Mesenchymal stem cell (in vitro differentiated cells and primary cell): ENCODE measurements around the gene R3HDM1.

Experiments used
- DNase-seq: peaks from one replicate; pipeline ENCODE4 v3.0.0-alpha.2; 2013
- H2AFZ ChIP-seq: one replicate; pipeline ENCODE4 v1.6.1; 2013; ENCODE audit warnings: low read depth, mild to moderate bottlenecking, control low read depth, inconsistent platforms, low read length, moderate library complexity
- H2AK5ac ChIP-seq: 2 replicates; pipeline ENCODE4 v1.6.1; 2013; ENCODE audit warnings: low read length, moderate library complexity, mild to moderate bottlenecking, inconsistent platforms; ENCODE audit not compliant: severe bottlenecking
- H2BK120ac ChIP-seq: one replicate; pipeline ENCODE4 v1.6.1; 2013; ENCODE audit warnings: low read depth, mild to moderate bottlenecking, inconsistent platforms, low read length, moderate library complexity
- H2BK12ac ChIP-seq, 2 experiments: one replicate each; pipeline ENCODE4 v1.6.1; 2013; ENCODE audit warnings: inconsistent platforms in 2 of 2, low read length in 2 of 2, mild to moderate bottlenecking in 2 of 2, moderate library complexity in 2 of 2, control low read depth in 1 of 2
- H2BK15ac ChIP-seq: one replicate; pipeline ENCODE4 v1.6.1; 2013; ENCODE audit warnings: mild to moderate bottlenecking, low read depth, inconsistent platforms; ENCODE audit not compliant: poor library complexity, severe bottlenecking
- H2BK5ac ChIP-seq: 2 replicates; pipeline ENCODE4 v1.6.1; 2013; ENCODE audit warnings: low read depth, mild to moderate bottlenecking, low read length, control low read depth, inconsistent platforms; ENCODE audit not compliant: poor library complexity, severe bottlenecking
- H3K14ac ChIP-seq, 2 experiments: one replicate each; pipeline ENCODE4 v1.6.1; 2013; ENCODE audit warnings: inconsistent platforms in 2 of 2, low read length in 2 of 2, control low read depth in 1 of 2, mild to moderate bottlenecking in 1 of 2, moderate library complexity in 1 of 2
- H3K18ac ChIP-seq, 2 experiments: one replicate each; pipeline ENCODE4 v1.6.1; 2013; ENCODE audit warnings: inconsistent platforms in 2 of 2, low read length in 2 of 2, control low read depth in 1 of 2, low read depth in 1 of 2, mild to moderate bottlenecking in 1 of 2
- H3K23ac ChIP-seq, 2 experiments: one replicate each; pipeline ENCODE4 v1.6.1; 2013; ENCODE audit warnings: inconsistent platforms in 2 of 2, low read length in 2 of 2, mild to moderate bottlenecking in 2 of 2, moderate library complexity in 2 of 2, control low read depth in 1 of 2
- H3K27ac ChIP-seq: 2 replicates; pipeline ENCODE4 v1.5.1; 2013; ENCODE audit warnings: mild to moderate bottlenecking, moderate library complexity, low read length, control low read depth, inconsistent platforms; ENCODE audit not compliant: poor library complexity, severe bottlenecking
- H3K27me3 ChIP-seq, 2 experiments: 2 replicates each; pipeline versions ENCODE4 v1.6.1 to v1.7.0; 2013; ENCODE audit warnings: low read length in 2 of 2, mild to moderate bottlenecking in 2 of 2, moderate library complexity in 2 of 2, control low read depth in 1 of 2, inconsistent platforms in 1 of 2; ENCODE audit not compliant: control insufficient read depth in 1 of 2, insufficient read depth in 1 of 2
- H3K36me3 ChIP-seq, 2 experiments: 2 replicates each; pipeline versions ENCODE4 v1.6.1 to v1.7.0; 2013; ENCODE audit warnings: low read length in 2 of 2, control low read depth in 1 of 2, inconsistent platforms in 1 of 2, low read depth in 1 of 2, mild to moderate bottlenecking in 1 of 2; ENCODE audit not compliant: insufficient read depth in 2 of 2, control insufficient read depth in 1 of 2
- H3K4ac ChIP-seq, 2 experiments: one replicate each; pipeline ENCODE4 v1.6.1; 2013; ENCODE audit warnings: inconsistent platforms in 2 of 2, low read length in 2 of 2, mild to moderate bottlenecking in 2 of 2, moderate library complexity in 2 of 2, control low read depth in 1 of 2, low read depth in 1 of 2
- H3K4me1 ChIP-seq: 2 replicates; pipeline ENCODE4 v1.6.1; 2013; ENCODE audit warnings: low read depth, low read length, control low read depth; ENCODE audit not compliant: control insufficient read depth, insufficient read depth
- H3K4me2 ChIP-seq: 2 replicates; pipeline ENCODE4 v1.6.1; 2013; ENCODE audit warnings: low read length, mild to moderate bottlenecking, inconsistent platforms; ENCODE audit not compliant: poor library complexity, severe bottlenecking
- H3K4me3 ChIP-seq, 2 experiments: 2 replicates each; pipeline versions ENCODE4 v1.5.1 to v1.7.0; 2013; ENCODE audit warnings: low read length in 2 of 2, mild to moderate bottlenecking in 2 of 2, control low read depth in 1 of 2, low read depth in 1 of 2; ENCODE audit not compliant: insufficient read depth in 1 of 2
- H3K79me1 ChIP-seq: replicated peaks from 2 replicates; pipeline ENCODE4 v1.6.1; 2013; ENCODE audit warnings: mild to moderate bottlenecking, control low read depth, low read length, inconsistent platforms; ENCODE audit not compliant: poor library complexity, severe bottlenecking
- H3K9ac ChIP-seq: 2 replicates; pipeline ENCODE4 v1.7.0; 2013; ENCODE audit warnings: mild to moderate bottlenecking, low read length, moderate library complexity
- H3K9me3 ChIP-seq: 2 replicates; pipeline ENCODE4 v1.7.0; 2013; ENCODE audit warnings: mild to moderate bottlenecking, low read length; ENCODE audit not compliant: control insufficient read depth
- H4K8ac ChIP-seq: one replicate; pipeline ENCODE4 v1.6.1; 2013; ENCODE audit warnings: inconsistent platforms, mild to moderate bottlenecking, low read length, moderate library complexity
- H4K91ac ChIP-seq: one replicate; pipeline ENCODE4 v1.6.1; 2013; ENCODE audit warnings: mild to moderate bottlenecking, low read length, inconsistent platforms
- WGBS: methylation state at CpG from one replicate; pipeline ENCODE4 v1.1.7; 2013; ENCODE audit warnings: mixed read lengths; 5-methylcytosine and 5-hydroxymethylcytosine counted together

Gene R3HDM1

DNA sequence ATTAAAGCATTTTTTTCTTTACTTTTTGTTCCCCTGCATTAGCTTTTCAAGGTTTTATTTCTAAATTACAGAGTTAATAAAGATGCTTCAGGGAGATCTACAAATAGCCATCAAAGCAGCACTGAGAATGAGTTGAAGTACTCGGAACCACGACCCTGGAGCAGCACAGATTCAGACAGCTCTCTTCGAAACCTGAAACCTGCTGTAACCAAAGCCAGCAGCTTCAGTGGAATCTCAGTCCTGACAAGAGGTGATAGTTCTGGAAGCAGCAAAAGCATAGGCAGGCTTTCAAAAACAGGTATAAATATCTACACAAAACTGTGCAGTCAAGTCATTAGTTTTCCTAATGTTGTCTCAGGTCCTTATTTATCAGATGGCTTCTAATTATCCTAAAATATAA lies 107.5 kb downstream of the R3HDM1 start:
- no peak overlapping the region for H3K4me2 ChIP-seq
- H2BK120ac ChIP-seq = no peak overlapping the region
- H3K9ac ChIP-seq = no peak overlapping the region
- 74% methylated on average over 3 of the region's 3 CpGs for WGBS
- H3K9me3 ChIP-seq = no peaks in the 10 kb centered on the region
- H3K27ac ChIP-seq = no peak overlapping the region
- no peak overlapping the region for H4K8ac ChIP-seq
- no peak overlapping the region for H3K4me3 ChIP-seq
- H3K18ac ChIP-seq = no peak overlapping the region
- H3K36me3 ChIP-seq = peaks cover 0 to 45% of the 10 kb centered on the region in 2 experiments
- H2AFZ ChIP-seq = no peak overlapping the region
- no peak overlapping the region for H3K14ac ChIP-seq
- no peak overlapping the region for H3K23ac ChIP-seq
- no peak overlapping the region for H2AK5ac ChIP-seq
- no peak overlapping the region for H2BK5ac ChIP-seq
- no peak for DNase-seq
- no peaks in the 10 kb centered on the region for H3K79me1 ChIP-seq
- H3K4me1 ChIP-seq = no peaks in the 10 kb centered on the region
- no peak overlapping the region for H2BK15ac ChIP-seq
- H3K4ac ChIP-seq = no peak overlapping the region
- no peaks in the 10 kb centered on the region for H3K27me3 ChIP-seq
- H2BK12ac ChIP-seq = no peak overlapping the region
- no peak overlapping the region for H4K91ac ChIP-seq

GRCh38 chr2:135641156-135642068 lies 110.1 kb downstream of the R3HDM1 start:
- no peak overlapping the region for H2BK12ac ChIP-seq
- no peak overlapping the region for H4K8ac ChIP-seq
- H3K4me2 ChIP-seq = no peak overlapping the region
- no peak overlapping the region for H3K4ac ChIP-seq
- H3K9me3 ChIP-seq = no peaks in the 10 kb centered on the region
- H3K4me1 ChIP-seq = no peaks in the 10 kb centered on the region
- H2BK120ac ChIP-seq = no peak overlapping the region
- no peak for DNase-seq
- no peak overlapping the region for H2BK5ac ChIP-seq
- H3K4me3 ChIP-seq = no peak overlapping the region
- 98% methylated on average over 7 of the region's 7 CpGs for WGBS
- H3K9ac ChIP-seq = no peak overlapping the region
- H3K27me3 ChIP-seq = no peaks in the 10 kb centered on the region
- no peak overlapping the region for H3K27ac ChIP-seq
- H2BK15ac ChIP-seq = no peak overlapping the region
- no peak overlapping the region for H3K23ac ChIP-seq
- no peak overlapping the region for H2AFZ ChIP-seq
- no peaks in the 10 kb centered on the region for H3K79me1 ChIP-seq
- H4K91ac ChIP-seq = no peak overlapping the region
- no peak overlapping the region for H3K18ac ChIP-seq
- no peak overlapping the region for H2AK5ac ChIP-seq
- H3K36me3 ChIP-seq = peaks cover 4 to 40% of the 10 kb centered on the region in 2 experiments
- no peak overlapping the region for H3K14ac ChIP-seq

DNA sequence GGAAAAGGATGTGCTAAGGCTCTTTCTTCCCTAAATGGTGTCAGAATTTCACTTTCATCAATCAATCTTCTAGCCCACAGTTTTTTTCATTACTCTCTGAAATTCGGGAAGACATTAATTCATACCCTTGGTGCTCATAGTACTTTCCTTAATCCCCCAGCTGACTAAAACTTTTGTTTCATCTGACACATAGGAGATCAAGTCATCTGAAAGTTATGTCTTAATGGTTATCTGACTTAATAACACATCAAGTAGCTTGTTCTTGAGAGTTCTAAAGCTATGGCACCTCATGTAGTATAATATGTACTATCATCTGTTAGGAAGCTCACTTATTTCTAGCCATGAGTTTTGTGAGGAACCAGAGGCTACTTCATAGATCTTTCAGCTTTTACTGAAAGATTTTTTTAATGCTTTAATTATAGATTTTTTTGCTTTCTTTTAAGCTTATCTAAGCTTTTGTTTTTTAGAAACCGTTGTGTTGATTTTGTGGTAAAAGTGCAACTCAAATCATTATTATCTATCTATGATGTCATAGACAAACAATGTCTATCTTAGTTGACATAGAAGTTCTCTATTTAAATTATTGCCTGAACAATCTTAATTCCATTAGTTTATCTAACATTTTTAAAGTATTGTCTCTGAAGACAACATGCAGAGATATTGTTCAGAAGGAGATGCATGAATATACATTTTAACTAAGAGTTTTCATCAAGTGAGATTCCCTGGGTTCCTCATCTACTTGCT lies 116.7 kb downstream of the R3HDM1 start:
- no peak overlapping the region for H2BK12ac ChIP-seq
- H3K79me1 ChIP-seq = no peaks in the 10 kb centered on the region
- no peak overlapping the region for H3K27ac ChIP-seq
- no peak overlapping the region for H3K4ac ChIP-seq
- H4K8ac ChIP-seq = no peak overlapping the region
- H2BK15ac ChIP-seq = no peak overlapping the region
- H3K18ac ChIP-seq = no peak overlapping the region
- WGBS = 71% methylated on average over 1 of the region's 2 CpGs
- no peaks in the 10 kb centered on the region for H3K27me3 ChIP-seq
- no peak overlapping the region for H3K14ac ChIP-seq
- H4K91ac ChIP-seq = no peak overlapping the region
- H3K9me3 ChIP-seq = no peaks in the 10 kb centered on the region
- no peaks in the 10 kb centered on the region for H3K4me1 ChIP-seq
- no peak overlapping the region for H2BK5ac ChIP-seq
- no peak overlapping the region for H2AFZ ChIP-seq
- H3K4me2 ChIP-seq = no peak overlapping the region
- H3K4me3 ChIP-seq = no peak overlapping the region
- no peak overlapping the region for H2BK120ac ChIP-seq
- H3K9ac ChIP-seq = no peak overlapping the region
- peak; percentile 14 for DNase-seq
- H2AK5ac ChIP-seq = no peak overlapping the region
- no peak overlapping the region for H3K23ac ChIP-seq
- H3K36me3 ChIP-seq = peaks cover 9 to 42% of the 10 kb centered on the region in 2 experiments

DNA sequence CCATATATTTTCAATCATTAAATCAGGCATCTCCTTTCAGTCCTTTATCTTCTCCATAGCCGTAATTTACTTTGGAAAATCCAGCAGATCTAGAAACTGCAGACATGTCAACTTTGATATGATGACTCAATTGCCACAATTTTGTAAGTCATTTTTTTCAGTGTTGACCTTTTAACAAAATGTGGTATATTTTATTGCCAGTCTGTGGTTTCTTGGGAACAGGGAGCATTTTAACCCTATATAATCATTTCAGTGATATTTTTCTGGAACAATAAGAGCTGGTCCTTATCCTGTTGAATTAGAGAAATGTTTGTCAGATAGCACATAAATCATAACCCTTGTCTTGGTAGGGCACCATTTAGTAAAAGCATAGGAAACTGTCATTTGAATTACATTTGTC lies 119.4 kb downstream of the R3HDM1 start:
- Histone ChIP-seq H4K8ac (no peak overlapping the region), H2BK5ac (no peak overlapping the region), H3K79me1 (peaks cover 1% of the 10 kb centered on the region), H2BK15ac (no peak overlapping the region), H3K4me3 (no peak overlapping the region), H3K14ac (no peak overlapping the region), H3K23ac (no peak overlapping the region), H3K27ac (no peak overlapping the region), H3K4ac (no peak overlapping the region), H2AFZ (no peak overlapping the region), H3K9ac (no peak overlapping the region), H3K9me3 (no peaks in the 10 kb centered on the region), H2BK12ac (no peak overlapping the region), H2AK5ac (no peak overlapping the region), H2BK120ac (no peak overlapping the region), H3K4me1 (no peaks in the 10 kb centered on the region), H4K91ac (no peak overlapping the region), H3K4me2 (no peak overlapping the region), H3K18ac (no peak overlapping the region), H3K36me3 (peaks cover 7 to 39% of the 10 kb centered on the region in 2 experiments), H3K27me3 (no peaks in the 10 kb centered on the region)
- WGBS = 75% methylated on average over 1 of the region's 1 CpG
- peak; percentile 13 for DNase-seq
